ENCODE results near the gene RBBP5.
A peak's percentile ranks its signal among the peaks of the same experiment; 100 is the strongest.
"Not testable (repeated sequence)": the region's sequence is repeated elsewhere in the genome, so short reads cannot be mapped to it uniquely, and the experiment has no call there.

RBBP5 gene

GRCh38 chr1:205121660-205122488 lies at the start of gene RBBP5:
RBBP5 (minus strand) TSS chr1:205121978; CDS start chr1:205121873, 105 bp downstream.
- FAIRE-seq, result peak; percentile 84

GRCh38 chr1:205171369-205171768 lies 49.6 kb upstream of the RBBP5 start:
- no peak for FAIRE-seq

- no peak for FAIRE-seq
Observed at GRCh38 chr1:205170532-205171269, 48.9 kb upstream of the RBBP5 start.

- no peak for FAIRE-seq
Observed at GRCh38 chr1:205169248-205169647, 47.5 kb upstream of the RBBP5 start.

GRCh38 chr1:205168291-205168690 lies 46.5 kb upstream of the RBBP5 start:
- FAIRE-seq, result no peak

GRCh38 chr1:205162301-205162700 lies 40.5 kb upstream of the RBBP5 start:
- no peak for FAIRE-seq

GRCh38 chr1:205161076-205161475 lies 39.3 kb upstream of the RBBP5 start:
- FAIRE-seq, result no peak

- FAIRE-seq, result no peak
Observed at GRCh38 chr1:205158048-205158616, 36.4 kb upstream of the RBBP5 start.

GRCh38 chr1:205155665-205156377 lies 34.0 kb upstream of the RBBP5 start:
- FAIRE-seq, result not testable (repeated sequence)

- FAIRE-seq, result no peak
Observed at GRCh38 chr1:205152505-205152904, 30.7 kb upstream of the RBBP5 start.

- no peak for FAIRE-seq
Observed at GRCh38 chr1:205150651-205151428, 29.1 kb upstream of the RBBP5 start.

- FAIRE-seq, result no peak
Observed at GRCh38 chr1:205147191-205147835, 25.5 kb upstream of the RBBP5 start.

GRCh38 chr1:205144751-205145150 lies 23.0 kb upstream of the RBBP5 start:
- FAIRE-seq, result no peak

- FAIRE-seq, result no peak
Observed at GRCh38 chr1:205144046-205144720, 22.4 kb upstream of the RBBP5 start.

- no peak for FAIRE-seq
Observed at GRCh38 chr1:205142102-205142469, 20.3 kb upstream of the RBBP5 start.

GRCh38 chr1:205141236-205142101 lies 19.7 kb upstream of the RBBP5 start:
- FAIRE-seq, result peak; percentile 74

- no peak for FAIRE-seq
Observed at GRCh38 chr1:205140113-205140512, 18.3 kb upstream of the RBBP5 start.

GRCh38 chr1:205137901-205138300 lies 16.1 kb upstream of the RBBP5 start:
- FAIRE-seq, result no peak

- FAIRE-seq, result no peak
Observed at GRCh38 chr1:205133287-205133686, 11.5 kb upstream of the RBBP5 start.

- FAIRE-seq, result no peak
Observed at GRCh38 chr1:205129447-205130029, 7.8 kb upstream of the RBBP5 start.
